HepG2 (cell line): ENCODE results near the gene C5orf52. TPM values are rescaled to one million over a fixed set of nuclear protein-coding genes. Genes with fewer than 3 reads are reported as not detected.
"Not testable (repeated sequence)": the region's sequence is repeated elsewhere in the genome, so short reads cannot be mapped to it uniquely, and the experiment has no call there.

Source experiments
- ATAC-seq: fragments of 200-7000 bp; cut with Tn5 transposase; 3 replicates; pipeline ENCODE4 v1.9.1; 2020; ENCODE audit warnings: mild to moderate bottlenecking, moderate library complexity
- BruUV-seq: library from RNA; stranded (reverse); fragments of 400-500 nt; replicated peaks from 2 replicates; lab custom pipeline; 2021; lab: Mats Ljungman, UMichigan
- CTCF ChIA-PET: fragments of 300-600 bp; formaldehyde crosslinking; extraction: SDS; loops from one replicate; lab custom pipeline; 2021; ENCODE audit warnings: low total read pairs, inconsistent platforms, low intra/inter-chr PET ratio; lab: Yijun Ruan, JAX
- POLR2A ChIA-PET: fragments of 350-600 bp; sonication (Branson Sonifier 250); formaldehyde crosslinking; loops from one replicate; lab custom pipeline; 2020; ENCODE audit warnings: antibody characterized with exemption, inconsistent platforms; lab: Yijun Ruan, JAX
- DNase-seq: peaks from one replicate; pipeline ENCODE4 v3.0.0-alpha.2; 2015; ENCODE audit warnings: low spot score
- FAIRE-seq: peaks from 3 replicates; lab custom pipeline; 2011; peaks lifted over from hg19 to GRCh38; lab: Jason Lieb, UNC
- H2AFZ ChIP-seq: one replicate; pipeline ENCODE4 v1.6.1; 2011; ENCODE audit warnings: low read length, inconsistent platforms
- H3K27ac ChIP-seq: fragments of 300-600 bp; 3 replicates; pipeline ENCODE4 v1.8.0; 2011; ENCODE audit warnings: mixed run types, mild to moderate bottlenecking, mixed read lengths, low read length, inconsistent platforms; ENCODE audit not compliant: insufficient read depth; ENCODE audit errors: extremely low read length
- H3K27me3 ChIP-seq, 2 experiments: fragments of 200-600 bp in 1 of 2; 2 replicates in 1 of 2; 3 replicates in 1 of 2; pipeline versions ENCODE4 v1.6.0 to v1.8.0; 2011; ENCODE audit warnings: low read length in 2 of 2, mild to moderate bottlenecking in 2 of 2, moderate library complexity in 2 of 2, inconsistent platforms in 1 of 2; ENCODE audit not compliant: insufficient read depth in 2 of 2, control insufficient read depth in 1 of 2
- H3K36me3 ChIP-seq, 2 experiments: fragments of 200-600 bp in 1 of 2; replicated peaks in 1 of 2; 2 replicates in 1 of 2; 3 replicates in 1 of 2; pipeline versions ENCODE4 v1.5.1 to v1.8.0; 2011; ENCODE audit warnings: low read length in 2 of 2, inconsistent platforms in 1 of 2; ENCODE audit not compliant: insufficient read depth in 2 of 2, control insufficient read depth in 1 of 2
- H3K4me1 ChIP-seq: 2 replicates; pipeline ENCODE4 v1.5.1; 2012; ENCODE audit warnings: low read length, inconsistent platforms; ENCODE audit not compliant: insufficient read depth
- H3K4me2 ChIP-seq: 2 replicates; pipeline ENCODE4 v1.6.0; 2011; ENCODE audit warnings: low read depth, low read length, inconsistent platforms
- H3K4me3 ChIP-seq, 3 experiments: fragments of 200-600 bp in 1 of 3; sonication (generic), shearing (Covaris generic) in 1 of 3; replicated peaks in 1 of 3; 2 replicates each; pipeline ENCODE4 v1.5.1; 2011 to 2016; ENCODE audit warnings: low read length in 3 of 3, inconsistent platforms in 2 of 3, low read depth in 2 of 3, mild to moderate bottlenecking in 2 of 3, control low read depth in 1 of 3, mixed read lengths in 1 of 3; ENCODE audit not compliant: insufficient read depth in 1 of 3
- H3K79me2 ChIP-seq: one replicate; pipeline ENCODE4 v1.6.1; 2011; ENCODE audit warnings: low read length, inconsistent platforms; ENCODE audit not compliant: insufficient read depth
- H3K9ac ChIP-seq: 2 replicates; pipeline ENCODE4 v1.6.0; 2011; ENCODE audit warnings: mild to moderate bottlenecking, low read depth, low read length, inconsistent platforms; ENCODE audit not compliant: insufficient read depth
- H3K9me3 ChIP-seq: 2 replicates; pipeline ENCODE4 v1.5.1; 2012; ENCODE audit warnings: mild to moderate bottlenecking, low read length
- H4K20me1 ChIP-seq: 2 replicates; pipeline ENCODE4 v1.6.0; 2011; ENCODE audit warnings: inconsistent platforms, mild to moderate bottlenecking, low read length, moderate library complexity; ENCODE audit not compliant: insufficient read depth
- WGBS: methylation state at CpG from one replicate; pipeline ENCODE4 v1.1.6; 2017; ENCODE audit warnings: low lambda C conversion rate; 5-methylcytosine and 5-hydroxymethylcytosine counted together
- in situ Hi-C: cut with HindIII; loops from 2 replicates; pipeline ENCODE4 v1.10.0; 2017; ENCODE audit warnings: low pct_unique_long_range_greater_than_20kb; ENCODE audit not compliant: extremely low pct_ligation_motif_present
- intact Hi-C: fragments of 100-400 bp; cut with micrococcal nuclease; formaldehyde crosslinking; loops from one replicate; pipeline ENCODE4 v1.10.0; 2022; ENCODE audit not compliant: unreplicated experiment
- polyA plus RNA-seq, 8 experiments: library from polyadenylated mRNA; depleted of rRNA in 3 of 8; stranded (reverse) in 7 of 8; unstranded in 1 of 8; fragments of >200 nt; fragmentation: Illumina TruSeq in 4 of 8; extraction: Trizol in 4 of 8; gene quantifications; 2 replicates each; pipeline versions ENCODE4 v1.2.1 to v1.2.3, GENCODE V29; 2011 to 2016; ENCODE audit warnings: low read depth in 4 of 8, missing spikeins in 1 of 8, mixed read lengths in 1 of 8; ENCODE audit not compliant: insufficient read depth in 1 of 8
- total RNA-seq, 5 experiments: library from RNA; depleted of rRNA; stranded (reverse); fragments of >200 nt; fragmentation: Illumina TruSeq; extraction: Trizol; gene quantifications; 2 replicates each; pipeline ENCODE4 v1.2.3, GENCODE V29; 2016; ENCODE audit warnings: low read depth in 1 of 5

The C5orf52 gene
- total and polyA plus RNA-seq, 2 of the 13 experiments (the other 11 are each of a cell fraction or from before 2014, with no cell fraction given): not detected

DNA sequence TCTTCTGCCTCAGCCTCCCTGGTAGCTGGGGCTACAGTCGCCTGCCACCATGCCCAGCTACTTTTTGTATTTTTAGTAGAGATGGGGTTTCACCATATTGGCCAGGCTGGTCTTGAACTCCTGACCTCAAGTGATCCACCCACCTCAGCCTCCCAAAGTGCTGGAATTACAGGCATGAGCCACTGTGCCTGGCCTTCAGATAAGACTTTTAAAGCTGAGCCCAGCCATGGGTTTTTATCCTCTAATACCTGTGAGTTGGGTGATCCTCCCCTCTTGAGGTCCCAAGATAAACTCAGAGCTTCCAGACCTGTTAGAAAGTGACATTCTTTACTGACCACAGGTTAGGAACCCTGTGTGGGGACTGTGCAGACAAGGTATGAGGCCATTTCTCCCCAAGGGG, 56.5 kb downstream of the C5orf52 start:
- in situ Hi-C loops: loop anchor here (25.0 kb wide), 1 partner anchor 391 kb away; a partner anchor contains a TSS
- CTCF ChIA-PET, ATAC-seq: not testable (repeated sequence)

More for the DNA sequence above, 56.5 kb downstream of the C5orf52 start:
- H3K4me1 ChIP-seq, DNase-seq, H3K4me3 ChIP-seq, POLR2A ChIA-PET, intact Hi-C loops, H3K27ac ChIP-seq, H2AFZ ChIP-seq, BruUV-seq, FAIRE-seq, H3K9me3 ChIP-seq, H3K4me2 ChIP-seq, H3K79me2 ChIP-seq, H3K36me3 ChIP-seq, H4K20me1 ChIP-seq, H3K9ac ChIP-seq, H3K27me3 ChIP-seq: not testable (repeated sequence)
- WGBS: 87% methylated on average over 1 of the region's 1 CpG

Other genes with a start within 250 kb of the C5orf52 start
- not detected in 2 replicates for gene NIPAL4, start 211.3 kb upstream of the C5orf52 start, total RNA-seq (2016; rRNA removed; fragmentation: Illumina TruSeq; extraction: Trizol)
- not detected in 2 replicates for gene NIPAL4, start 211.3 kb upstream of the C5orf52 start, polyA plus RNA-seq (2011; rRNA removed)
- 0.24 and 0.38 TPM in 2 replicates for gene ADAM19, start 95.8 kb upstream of the C5orf52 start, total RNA-seq (2016; rRNA removed; fragmentation: Illumina TruSeq; extraction: Trizol)
- 0.61 and 0.74 TPM in 2 replicates for gene ADAM19, start 95.8 kb upstream of the C5orf52 start, polyA plus RNA-seq (2011; rRNA removed)
- not detected in 2 replicates for gene SOX30, start 19.1 kb upstream of the C5orf52 start, total RNA-seq (2016; rRNA removed; fragmentation: Illumina TruSeq; extraction: Trizol)
- gene SOX30, start 19.1 kb upstream of the C5orf52 start, polyA plus RNA-seq (2011; rRNA removed): 0.05 TPM in 1 of 2 replicates, not detected in the other
- gene THG1L, start 59.9 kb downstream of the C5orf52 start, total RNA-seq (2016; rRNA removed; fragmentation: Illumina TruSeq; extraction: Trizol): 16.6 and 21.7 TPM in 2 replicates
- gene THG1L, start 59.9 kb downstream of the C5orf52 start, polyA plus RNA-seq (2011; rRNA removed): 13.8 and 17.2 TPM in 2 replicates
- 7.2 and 9.9 TPM in 2 replicates for gene LSM11, start 72.2 kb downstream of the C5orf52 start, total RNA-seq (2016; rRNA removed; fragmentation: Illumina TruSeq; extraction: Trizol)
- gene LSM11, start 72.2 kb downstream of the C5orf52 start, polyA plus RNA-seq (2011; rRNA removed): 3.3 and 4.5 TPM in 2 replicates
- gene CLINT1, start 187.6 kb downstream of the C5orf52 start, total RNA-seq (2016; rRNA removed; fragmentation: Illumina TruSeq; extraction: Trizol): 64.0 and 82.9 TPM in 2 replicates
- 104 and 119 TPM in 2 replicates for gene CLINT1, start 187.6 kb downstream of the C5orf52 start, polyA plus RNA-seq (2011; rRNA removed)